Activated naive CD4-positive, alpha-beta T cell treated with anti-CD3 and anti-CD28 coated beads, Interleukin-2, amount 10 ng/mL, durations not matched to agents 7 days and 5 days (primary cell): ENCODE data around the gene NDFIP1.

Source experiments
- CTCF ChIA-PET: fragments of 350-600 bp; sonication (Branson Sonifier 250); formaldehyde crosslinking; loops from one replicate; lab custom pipeline; 2021; ENCODE audit warnings: antibody characterized with exemption; lab: Charles Lee
- DNase-seq: peaks from one replicate; pipeline ENCODE4 v3.0.0-alpha.2; 2020
- H3K27ac Mint-ChIP-seq: one replicate; pipeline ENCODE4 v1.8.0; 2021; ENCODE audit warnings: mild to moderate bottlenecking, moderate library complexity, mixed read lengths
- H3K27me3 Mint-ChIP-seq: one replicate; pipeline ENCODE4 v1.8.0; 2021; ENCODE audit warnings: mild to moderate bottlenecking, mixed read lengths
- H3K36me3 Mint-ChIP-seq: one replicate; pipeline ENCODE4 v1.8.0; 2021; ENCODE audit warnings: mixed read lengths
- H3K4me1 Mint-ChIP-seq: one replicate; pipeline ENCODE4 v1.8.0; 2021; ENCODE audit warnings: mixed read lengths
- H3K4me3 Mint-ChIP-seq: one replicate; pipeline ENCODE4 v1.8.0; 2021; ENCODE audit warnings: mild to moderate bottlenecking, moderate library complexity, mixed read lengths
- H3K9me3 Mint-ChIP-seq: one replicate; pipeline ENCODE4 v1.8.0; 2021; ENCODE audit warnings: mixed read lengths

The NDFIP1 gene

GRCh38 chr5:142108432-142109330 lies at the start of gene NDFIP1:
NDFIP1 (plus strand) TSS chr5:142108779; CDS start chr5:142108975, 196 bp downstream.
- Mint-ChIP-seq H3K36me3 (peaks cover 25% of the 10 kb centered on the region), H3K4me3 (peak within 1 kb of the TSS; percentile 97), H3K4me1 (peaks cover 77% of the 10 kb centered on the region), H3K9me3 (no peaks in the 10 kb centered on the region), H3K27ac (peak within 1 kb of the TSS; percentile 98), H3K27me3 (no peaks in the 10 kb centered on the region)
- DNase-seq: peak; percentile 89
- CTCF ChIA-PET: interaction anchor here (0.8 to 5.0 kb wide), 14 partner anchors 13 to 417 kb away, joined by 3 to 45 read pairs (median 4); partner anchors contain the start of gene GNPDA1

DNA sequence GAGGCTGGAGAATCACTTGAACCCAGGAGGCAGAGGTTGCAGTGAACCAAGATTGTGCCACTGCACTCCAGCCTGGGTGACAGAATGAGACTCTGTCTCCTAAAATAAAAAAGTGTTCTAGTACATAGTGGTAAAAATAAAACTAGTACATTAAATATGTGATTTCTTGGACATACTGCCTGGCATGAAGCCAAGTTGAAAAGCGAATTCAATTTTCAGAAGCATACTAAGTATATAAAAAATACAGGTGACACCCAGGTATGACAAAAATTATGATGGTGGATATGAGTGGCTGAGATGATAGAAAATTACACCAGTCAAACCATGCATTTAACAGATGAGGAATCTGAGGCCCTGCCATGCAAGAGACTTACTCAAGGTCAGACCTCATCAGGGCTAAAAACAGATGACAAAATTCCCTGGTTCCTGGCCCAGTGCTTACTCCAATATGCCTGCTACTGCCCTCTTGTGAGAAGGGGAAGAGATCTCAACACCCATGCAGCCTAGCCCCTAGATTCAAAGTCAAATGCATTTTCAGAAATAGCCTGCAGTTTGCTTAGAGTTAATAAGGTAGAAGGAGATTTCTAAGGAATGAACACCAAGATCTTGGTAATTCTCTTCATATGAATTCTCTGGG lies 49.2 kb upstream of the NDFIP1 start:
- no peaks in the 10 kb centered on the region for H3K27me3 Mint-ChIP-seq
- DNase-seq: no peak
- no peaks in the 10 kb centered on the region for H3K9me3 Mint-ChIP-seq
- CTCF ChIA-PET: no interaction called here
- H3K4me1 Mint-ChIP-seq: peaks cover 14% of the 10 kb centered on the region
- no peaks in the 10 kb centered on the region for H3K36me3 Mint-ChIP-seq
- no peak overlapping the region for H3K27ac Mint-ChIP-seq
- H3K4me3 Mint-ChIP-seq: no peak overlapping the region

DNA sequence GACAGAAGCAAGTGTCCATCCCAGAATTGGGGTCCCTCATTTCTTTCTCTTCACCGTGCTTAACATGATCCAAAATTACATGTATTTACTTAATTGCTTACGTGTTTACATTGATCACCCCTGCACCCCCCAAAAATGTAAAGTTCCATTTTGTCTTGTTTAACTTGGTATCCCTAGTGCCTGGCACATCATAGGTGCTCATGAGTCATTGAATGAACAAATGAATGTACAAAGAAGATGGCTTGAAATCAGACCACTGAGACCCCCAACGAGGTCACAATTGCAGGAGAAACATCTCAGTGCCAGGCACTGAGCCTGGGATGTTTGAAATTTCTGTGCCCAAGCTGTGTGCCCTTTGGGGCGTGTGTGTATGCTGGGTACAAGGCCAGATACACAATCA lies 45.2 kb upstream of the NDFIP1 start:
- no peaks in the 10 kb centered on the region for H3K36me3 Mint-ChIP-seq
- DNase-seq: no peak
- peaks cover 8% of the 10 kb centered on the region for H3K27me3 Mint-ChIP-seq
- peaks cover 15% of the 10 kb centered on the region for H3K4me1 Mint-ChIP-seq
- H3K4me3 Mint-ChIP-seq: no peak overlapping the region
- no peak overlapping the region for H3K27ac Mint-ChIP-seq
- CTCF ChIA-PET: no interaction called here
- no peaks in the 10 kb centered on the region for H3K9me3 Mint-ChIP-seq

DNA sequence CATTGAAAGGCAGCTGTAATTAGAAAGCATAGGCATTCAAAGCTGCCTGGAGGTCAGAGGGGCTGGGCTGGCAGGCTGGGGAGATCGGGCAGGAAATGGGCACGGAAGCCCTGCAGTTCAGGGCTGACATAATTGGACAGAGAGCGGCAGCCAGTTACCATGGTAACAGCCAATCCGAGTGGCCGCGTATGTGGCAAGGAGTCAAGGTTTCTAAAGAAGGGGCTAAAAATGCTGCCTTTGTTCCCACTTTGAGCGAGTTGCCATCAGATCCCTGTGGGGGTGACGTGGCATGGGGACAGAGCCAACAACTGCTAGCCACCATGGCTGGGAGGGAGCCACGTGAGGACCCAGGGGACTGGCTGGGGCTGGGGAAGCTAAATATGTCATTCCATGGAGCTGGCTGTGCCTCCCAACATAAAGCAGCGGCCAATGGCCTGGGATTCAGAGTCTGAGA lies 44.7 kb upstream of the NDFIP1 start:
- H3K4me3 Mint-ChIP-seq: no peak overlapping the region
- CTCF ChIA-PET: interaction anchor here (1.8 kb wide), 1 partner anchor 74 kb away, joined by 3 read pairs; no protein-coding TSS in a partner anchor
- H3K27me3 Mint-ChIP-seq: peaks cover 8% of the 10 kb centered on the region
- H3K36me3 Mint-ChIP-seq: no peaks in the 10 kb centered on the region
- no peaks in the 10 kb centered on the region for H3K9me3 Mint-ChIP-seq
- H3K4me1 Mint-ChIP-seq: peaks cover 15% of the 10 kb centered on the region
- H3K27ac Mint-ChIP-seq: no peak overlapping the region
- peak; percentile 62 for DNase-seq

DNA sequence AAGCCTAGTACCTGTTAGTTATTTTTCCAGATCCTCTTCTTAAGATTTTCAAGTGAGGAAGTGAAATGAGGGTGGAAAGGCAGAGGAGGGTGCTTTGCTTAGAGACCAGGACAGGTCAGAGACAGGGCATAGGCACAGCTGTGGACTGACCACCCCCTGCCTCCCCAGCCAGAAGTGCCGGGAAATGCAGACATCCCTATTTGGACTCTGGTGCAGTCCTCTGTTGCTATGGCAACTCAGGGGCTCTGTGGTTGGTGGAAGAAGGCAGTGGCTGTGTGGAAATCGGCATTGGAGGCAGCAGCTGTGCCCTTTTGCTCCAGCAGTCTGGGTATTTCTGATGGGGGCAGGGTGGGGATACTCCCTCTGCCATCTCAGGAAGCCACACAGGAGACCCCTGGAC lies 43.3 kb upstream of the NDFIP1 start:
- Mint-ChIP-seq H3K4me3 (no peak overlapping the region), H3K27me3 (peaks cover 14% of the 10 kb centered on the region), H3K36me3 (no peaks in the 10 kb centered on the region), H3K4me1 (peaks cover 22% of the 10 kb centered on the region), H3K27ac (no peak overlapping the region), H3K9me3 (no peaks in the 10 kb centered on the region)
- DNase-seq: no peak
- CTCF ChIA-PET: interaction anchor here (1.8 kb wide), 1 partner anchor 75 kb away, joined by 3 read pairs; no protein-coding TSS in a partner anchor

- CTCF ChIA-PET: interaction anchor here (0.7 to 1.8 kb wide), 4 partner anchors 25 to 75 kb away, joined by 3 to 6 read pairs (median 4); partner anchors contain the start of gene NDFIP1
Observed at GRCh38 chr5:142069606-142070399, 38.8 kb upstream of the NDFIP1 start.

DNA sequence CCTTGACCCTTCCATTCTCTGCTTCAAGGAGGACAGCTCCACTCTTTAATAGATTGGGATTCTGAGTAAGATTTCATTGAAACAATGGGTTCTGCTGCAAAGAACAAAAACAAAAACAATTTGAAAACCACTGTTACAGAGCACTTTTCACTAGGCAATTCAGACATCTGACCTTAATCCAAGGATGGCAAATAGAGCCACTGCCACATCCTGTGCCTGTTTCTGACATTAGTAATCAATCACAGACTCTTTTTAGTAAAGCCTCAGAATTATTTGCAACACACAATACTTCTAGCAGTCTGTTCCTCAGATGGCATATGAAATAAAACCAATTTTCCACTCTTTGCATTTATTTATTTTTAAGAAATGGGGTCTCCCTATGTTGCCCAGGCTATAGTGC lies 37.8 kb upstream of the NDFIP1 start:
- Mint-ChIP-seq H3K27me3 (peaks cover 23% of the 10 kb centered on the region), H3K27ac (no peak overlapping the region), H3K4me3 (no peak overlapping the region), H3K9me3 (no peaks in the 10 kb centered on the region), H3K36me3 (no peaks in the 10 kb centered on the region), H3K4me1 (peaks cover 17% of the 10 kb centered on the region)
- CTCF ChIA-PET: interaction anchor here (1.1 to 1.8 kb wide), 3 partner anchors 38 to 74 kb away, joined by 4 to 6 read pairs (median 4); partner anchors contain the start of gene NDFIP1
- DNase-seq: no peak

More at GRCh38 chr5:142069606-142070399, 38.8 kb upstream of the NDFIP1 start:
- no peaks in the 10 kb centered on the region for H3K36me3 Mint-ChIP-seq
- DNase-seq: no peak
- H3K27ac Mint-ChIP-seq: no peak overlapping the region
- H3K4me3 Mint-ChIP-seq: no peak overlapping the region
- H3K27me3 Mint-ChIP-seq: peaks cover 23% of the 10 kb centered on the region
- peaks cover 17% of the 10 kb centered on the region for H3K4me1 Mint-ChIP-seq
- no peaks in the 10 kb centered on the region for H3K9me3 Mint-ChIP-seq

- Mint-ChIP-seq H3K27ac (no peak overlapping the region), H3K4me1 (peaks cover 17% of the 10 kb centered on the region), H3K27me3 (peaks cover 19% of the 10 kb centered on the region), H3K36me3 (no peaks in the 10 kb centered on the region), H3K4me3 (no peak overlapping the region), H3K9me3 (no peaks in the 10 kb centered on the region)
- DNase-seq: no peak
- CTCF ChIA-PET: interaction anchor here (1.3 kb wide), 1 partner anchor 54 kb away, joined by 3 read pairs; no protein-coding TSS in a partner anchor
Observed at GRCh38 chr5:142072488-142072887, 36.1 kb upstream of the NDFIP1 start.

- no peak for DNase-seq
- H3K36me3 Mint-ChIP-seq: no peaks in the 10 kb centered on the region
- peaks cover 15% of the 10 kb centered on the region for H3K27me3 Mint-ChIP-seq
- H3K9me3 Mint-ChIP-seq: no peaks in the 10 kb centered on the region
- peaks cover 17% of the 10 kb centered on the region for H3K4me1 Mint-ChIP-seq
- CTCF ChIA-PET: interaction anchor here (0.9 kb wide), 1 partner anchor 83 kb away, joined by 4 read pairs; no protein-coding TSS in a partner anchor
- H3K4me3 Mint-ChIP-seq: no peak overlapping the region
- H3K27ac Mint-ChIP-seq: no peak overlapping the region
Observed at GRCh38 chr5:142073362-142073988, 35.1 kb upstream of the NDFIP1 start.

- Mint-ChIP-seq H3K9me3 (no peaks in the 10 kb centered on the region), H3K27me3 (peaks cover 15% of the 10 kb centered on the region), H3K27ac (no peak overlapping the region), H3K36me3 (no peaks in the 10 kb centered on the region), H3K4me3 (no peak overlapping the region), H3K4me1 (peaks cover 17% of the 10 kb centered on the region)
- CTCF ChIA-PET: no interaction called here
- no peak for DNase-seq
Observed at GRCh38 chr5:142074006-142074405, 34.6 kb upstream of the NDFIP1 start.

DNA sequence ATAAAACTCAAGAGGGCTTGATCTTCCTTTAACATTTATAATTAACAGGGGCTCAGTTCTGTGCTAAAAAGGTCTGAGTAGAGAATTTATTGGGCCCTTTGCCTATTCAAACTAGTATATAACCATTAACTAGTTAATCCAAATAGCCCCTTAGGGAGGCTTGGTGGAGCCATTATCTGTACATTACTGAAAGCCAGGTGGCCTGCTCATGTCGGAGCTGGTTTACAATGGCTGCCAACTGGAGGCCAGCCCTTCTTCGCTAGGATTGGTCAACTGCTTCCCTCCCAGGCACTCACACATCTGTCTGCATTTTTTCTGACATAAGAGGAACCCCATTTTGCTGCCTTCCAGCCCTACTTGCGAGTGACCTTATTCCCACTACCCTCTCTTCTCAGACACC lies 30.4 kb upstream of the NDFIP1 start:
- Mint-ChIP-seq H3K27me3 (peaks cover 11% of the 10 kb centered on the region), H3K9me3 (no peaks in the 10 kb centered on the region)
- CTCF ChIA-PET: interaction anchor here (0.9 kb wide), 1 partner anchor 88 kb away, joined by 3 read pairs; no protein-coding TSS in a partner anchor

GRCh38 chr5:142078706-142079105 lies 29.9 kb upstream of the NDFIP1 start:
- CTCF ChIA-PET: interaction anchor here (0.9 kb wide), 1 partner anchor 89 kb away, joined by 3 read pairs; no protein-coding TSS in a partner anchor
- H3K4me1 Mint-ChIP-seq: no peaks in the 10 kb centered on the region
- H3K27me3 Mint-ChIP-seq: peaks cover 11% of the 10 kb centered on the region

More for the DNA sequence above, 30.4 kb upstream of the NDFIP1 start:
- Mint-ChIP-seq H3K27ac (no peak overlapping the region), H3K36me3 (no peaks in the 10 kb centered on the region), H3K4me1 (no peaks in the 10 kb centered on the region), H3K4me3 (no peak overlapping the region)
- DNase-seq: no peak

GRCh38 chr5:142079306-142079721 lies 29.3 kb upstream of the NDFIP1 start:
- H3K4me1 Mint-ChIP-seq: peaks cover 3% of the 10 kb centered on the region
- peaks cover 11% of the 10 kb centered on the region for H3K27me3 Mint-ChIP-seq
- H3K27ac Mint-ChIP-seq: no peak overlapping the region
- CTCF ChIA-PET: no interaction called here
- DNase-seq: no peak
- H3K4me3 Mint-ChIP-seq: no peak overlapping the region
- H3K36me3 Mint-ChIP-seq: no peaks in the 10 kb centered on the region
- H3K9me3 Mint-ChIP-seq: no peaks in the 10 kb centered on the region

More at GRCh38 chr5:142078706-142079105, 29.9 kb upstream of the NDFIP1 start:
- H3K4me3 Mint-ChIP-seq: no peak overlapping the region
- no peaks in the 10 kb centered on the region for H3K36me3 Mint-ChIP-seq
- H3K27ac Mint-ChIP-seq: no peak overlapping the region
- no peak for DNase-seq
- H3K9me3 Mint-ChIP-seq: no peaks in the 10 kb centered on the region
